ENCODE data around the gene BRPF3. TPM values are rescaled to one million over a fixed set of nuclear protein-coding genes. Genes with fewer than 3 reads are reported as not detected.

BRPF3 gene
- total RNA-seq, 1 experiment from 2014 or later, result 43.4 TPM

DNA sequence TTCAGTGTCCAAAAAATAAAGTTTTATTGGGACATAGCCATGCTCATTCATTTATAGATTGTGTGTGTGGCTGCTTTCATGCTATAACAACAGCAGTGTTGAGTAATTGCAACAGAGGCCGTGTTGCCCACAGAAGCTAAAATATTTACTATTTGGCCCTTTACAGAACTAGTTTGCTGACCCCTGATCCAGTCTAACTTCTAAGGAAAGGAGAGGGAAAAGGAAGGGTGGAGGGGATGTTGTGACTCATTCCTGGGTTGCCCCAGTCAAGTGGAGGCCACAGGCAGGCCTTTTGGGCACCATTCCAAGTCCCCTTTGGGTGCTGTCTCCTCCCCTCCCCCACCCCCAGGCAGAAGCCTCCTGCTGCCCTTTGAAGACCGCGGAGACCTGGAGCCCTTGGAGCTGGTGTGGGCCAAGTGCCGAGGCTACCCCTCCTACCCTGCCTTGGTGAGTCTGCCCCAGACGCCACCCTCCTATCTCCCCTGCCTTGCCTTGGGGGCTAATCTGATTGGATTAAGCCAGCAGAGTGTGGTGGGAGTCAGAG lies 28.4 kb downstream of the BRPF3 start:
- H3K27ac ChIP-seq (ENCODE audit: insufficient read length, low read depth, low read length), result no peak overlapping the region
- H2BK12ac ChIP-seq (ENCODE audit: insufficient read length, low read depth, low read length), result no peak overlapping the region
- H2AK5ac ChIP-seq (ENCODE audit: insufficient read length, low read length), result no peak overlapping the region
- H3K27me3 ChIP-seq (ENCODE audit: insufficient read depth, low read length), result no peaks in the 10 kb centered on the region
- no peaks in the 10 kb centered on the region for H3K27me3 Mint-ChIP-seq (ENCODE audit: low read depth)
- no peak overlapping the region for H2AFZ ChIP-seq (ENCODE audit: low read length)
- TF ChIP-seq, protein P1, sequence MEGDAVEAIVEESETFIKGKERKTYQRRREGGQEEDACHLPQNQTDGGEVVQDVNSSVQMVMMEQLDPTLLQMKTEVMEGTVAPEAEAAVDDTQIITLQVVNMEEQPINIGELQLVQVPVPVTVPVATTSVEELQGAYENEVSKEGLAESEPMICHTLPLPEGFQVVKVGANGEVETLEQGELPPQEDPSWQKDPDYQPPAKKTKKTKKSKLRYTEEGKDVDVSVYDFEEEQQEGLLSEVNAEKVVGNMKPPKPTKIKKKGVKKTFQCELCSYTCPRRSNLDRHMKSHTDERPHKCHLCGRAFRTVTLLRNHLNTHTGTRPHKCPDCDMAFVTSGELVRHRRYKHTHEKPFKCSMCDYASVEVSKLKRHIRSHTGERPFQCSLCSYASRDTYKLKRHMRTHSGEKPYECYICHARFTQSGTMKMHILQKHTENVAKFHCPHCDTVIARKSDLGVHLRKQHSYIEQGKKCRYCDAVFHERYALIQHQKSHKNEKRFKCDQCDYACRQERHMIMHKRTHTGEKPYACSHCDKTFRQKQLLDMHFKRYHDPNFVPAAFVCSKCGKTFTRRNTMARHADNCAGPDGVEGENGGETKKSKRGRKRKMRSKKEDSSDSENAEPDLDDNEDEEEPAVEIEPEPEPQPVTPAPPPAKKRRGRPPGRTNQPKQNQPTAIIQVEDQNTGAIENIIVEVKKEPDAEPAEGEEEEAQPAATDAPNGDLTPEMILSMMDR (conservative IDR thresholded peaks at IDR 0.05), result no peak
- no peak overlapping the region for H2BK5ac ChIP-seq (ENCODE audit: insufficient read length, low read length)
- peaks cover 12 to 83% (median 71%) of the 10 kb centered on the region in 3 experiments for H3K36me3 Mint-ChIP-seq (ENCODE audit: insufficient read depth in 1 of 3, low read depth in 3 of 3)
- H3T11ph ChIP-seq (ENCODE audit: low read length), result no peak overlapping the region
- no peak overlapping the region for H3K23ac ChIP-seq (ENCODE audit: insufficient read length, low read depth, low read length)
- H2BK20ac ChIP-seq (ENCODE audit: low read depth, low read length, poor library complexity, severe bottlenecking), result no peak overlapping the region
- H3K79me2 ChIP-seq (ENCODE audit: insufficient read depth, low read length), result no peaks in the 10 kb centered on the region
- no peaks in the 10 kb centered on the region for H3K4me1 Mint-ChIP-seq
- H3K9me3 ChIP-seq (ENCODE audit: control insufficient read depth, low read depth, low read length), result no peaks in the 10 kb centered on the region
- no peak overlapping the region for H4K8ac ChIP-seq (replicated peaks; ENCODE audit: insufficient read length, low read depth, low read length)
- no peaks in the 10 kb centered on the region for H3K23me2 ChIP-seq (ENCODE audit: insufficient read length, low read depth, low read length, poor library complexity, severe bottlenecking)
- H3K4me2 ChIP-seq (ENCODE audit: insufficient read depth, insufficient read length, low read length), result no peak overlapping the region
- peak overlapping the region in 2 of 3 experiments; percentile 65 to 68; a peak in 2 of 7 replicates for H3K27ac Mint-ChIP-seq
- H3K4ac ChIP-seq (ENCODE audit: low read depth, low read length), result no peak overlapping the region
- H3K4me3 Mint-ChIP-seq, result no peak overlapping the region
- H3K14ac ChIP-seq (ENCODE audit: insufficient read depth, low read length), result no peak overlapping the region
- no peak overlapping the region for H3K18ac ChIP-seq (ENCODE audit: insufficient read length, low read depth, low read length)
- no peak overlapping the region for H3K56ac ChIP-seq (ENCODE audit: insufficient read length, low read depth, low read length)
- H3K4me1 ChIP-seq (ENCODE audit: insufficient read depth, low read length), result no peaks in the 10 kb centered on the region
- H4K5ac ChIP-seq (ENCODE audit: insufficient read length, low read depth, low read length), result no peak overlapping the region
- no peak overlapping the region for H3K9ac ChIP-seq (ENCODE audit: extremely low read depth, insufficient read length, low read length)
- H3K9me3 Mint-ChIP-seq, result no peaks in the 10 kb centered on the region
- no peaks in the 10 kb centered on the region for H4K20me1 ChIP-seq (ENCODE audit: control insufficient read depth, insufficient read depth, insufficient read length)
- no peak overlapping the region for H4K91ac ChIP-seq (ENCODE audit: insufficient read length, low read depth, low read length)
- H2BK15ac ChIP-seq (ENCODE audit: low read depth, low read length), result no peak overlapping the region
- no CpG with 5 or more reads among the region's 5 CpGs for WGBS (ENCODE audit: extremely low coverage, insufficient read length, low lambda C conversion rate)
- H3K79me1 ChIP-seq (ENCODE audit: insufficient read depth, low read depth, low read length, poor library complexity, severe bottlenecking), result no peaks in the 10 kb centered on the region
- no peak for DNase-seq
- H2BK120ac ChIP-seq (ENCODE audit: low read depth, low read length, poor library complexity, severe bottlenecking), result no peak overlapping the region

All from H9 (cell line).